HG03060 (cell line): ENCODE measurements around the gene FANK1.
"Not testable (repeated sequence)": the region's sequence is repeated elsewhere in the genome, so short reads cannot be mapped to it uniquely, and the experiment has no call there.

Source experiments
- ATAC-seq: cut with Tn5 transposase; IDR thresholded peaks from one replicate; pipeline ENCODE4 v1.9.1; 2021; ENCODE audit warnings: low read depth, moderate number of reproducible peaks; ENCODE audit not compliant: unreplicated experiment

Gene FANK1

DNA sequence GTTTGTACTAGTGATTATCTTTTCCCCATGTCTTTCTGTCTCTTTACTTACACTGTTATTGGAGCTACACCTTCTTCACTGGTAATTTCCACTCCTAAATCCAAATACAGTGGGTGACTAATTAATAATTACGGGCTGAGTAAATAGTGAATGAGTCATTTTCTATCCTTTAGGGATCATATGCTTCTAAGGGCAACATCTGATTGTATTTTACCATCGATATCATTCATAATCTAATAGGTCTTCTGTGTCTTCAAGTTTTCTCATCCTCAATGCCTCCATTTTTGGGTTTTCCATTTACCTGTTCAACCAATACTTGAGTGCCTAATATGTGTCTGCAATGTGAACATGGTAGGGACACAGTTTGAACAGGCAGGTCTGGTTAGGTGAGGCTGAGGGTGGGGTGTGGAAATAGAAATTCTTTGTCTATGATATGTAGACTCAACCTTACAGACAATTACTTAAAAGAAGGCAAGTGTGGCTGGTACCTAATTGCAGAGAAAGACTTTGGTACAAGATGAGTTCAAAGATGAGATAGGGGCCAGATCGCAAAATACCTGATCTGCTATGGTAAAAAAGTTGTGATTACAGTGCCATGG, 9.4 kb upstream of the FANK1 start:
- no peak for ATAC-seq

DNA sequence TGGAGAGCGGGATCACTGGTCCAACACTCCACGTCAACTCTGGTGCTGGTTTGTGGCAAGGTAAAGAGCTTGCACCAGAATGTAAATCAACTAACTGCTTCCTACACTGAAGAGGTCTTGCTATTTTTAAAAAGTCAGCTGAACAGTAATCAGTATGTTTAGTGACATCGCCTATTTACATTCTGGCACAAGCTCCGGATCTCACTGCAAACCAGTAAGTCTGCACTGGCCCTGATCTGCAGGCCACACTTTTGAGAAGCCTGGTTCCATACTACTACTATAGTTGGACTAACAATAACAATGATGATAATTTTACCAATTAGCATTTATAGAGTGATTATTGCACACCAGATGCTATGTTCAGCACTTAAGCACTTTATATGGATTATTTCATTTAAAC, 6.9 kb upstream of the FANK1 start:
- not testable (repeated sequence) for ATAC-seq

DNA sequence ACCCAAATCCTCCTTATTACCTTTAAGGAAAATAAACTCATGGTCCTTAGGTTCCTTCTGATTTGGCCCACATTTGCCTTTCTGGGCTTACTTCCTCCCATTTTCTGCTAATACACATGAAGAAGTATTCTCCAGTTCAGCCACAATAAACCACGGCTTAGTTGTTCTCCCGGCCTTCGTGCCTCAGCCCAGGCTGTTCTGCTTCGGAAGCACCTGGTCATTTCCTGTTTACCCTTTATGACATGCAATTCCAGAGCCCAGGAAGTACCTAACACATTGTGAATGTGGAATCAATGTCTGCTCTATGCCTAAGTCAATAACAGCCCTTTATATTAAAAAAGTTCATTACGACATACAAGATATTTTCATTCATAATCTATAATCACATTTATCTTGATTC, 4.0 kb upstream of the FANK1 start:
- ATAC-seq = not testable (repeated sequence)

DNA sequence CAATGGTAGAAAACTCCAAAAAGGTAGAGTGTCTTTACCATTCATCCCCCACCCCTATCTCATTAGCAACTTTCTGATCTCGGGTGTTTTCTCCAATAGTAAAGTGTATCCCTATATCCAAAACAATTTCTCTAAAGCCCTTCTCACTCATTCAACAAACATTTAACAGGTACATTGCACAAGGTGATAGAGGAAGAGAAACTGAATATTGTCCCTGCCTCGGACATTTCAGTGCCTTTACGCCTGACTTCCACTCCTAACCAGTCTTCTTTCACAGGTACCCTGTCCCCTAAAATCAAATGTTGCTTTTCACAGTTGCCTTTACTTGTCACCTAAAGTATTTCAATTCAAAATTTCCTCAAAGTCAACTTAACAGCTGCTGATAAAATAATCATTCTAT, 2.2 kb upstream of the FANK1 start:
- ATAC-seq = not testable (repeated sequence)

DNA sequence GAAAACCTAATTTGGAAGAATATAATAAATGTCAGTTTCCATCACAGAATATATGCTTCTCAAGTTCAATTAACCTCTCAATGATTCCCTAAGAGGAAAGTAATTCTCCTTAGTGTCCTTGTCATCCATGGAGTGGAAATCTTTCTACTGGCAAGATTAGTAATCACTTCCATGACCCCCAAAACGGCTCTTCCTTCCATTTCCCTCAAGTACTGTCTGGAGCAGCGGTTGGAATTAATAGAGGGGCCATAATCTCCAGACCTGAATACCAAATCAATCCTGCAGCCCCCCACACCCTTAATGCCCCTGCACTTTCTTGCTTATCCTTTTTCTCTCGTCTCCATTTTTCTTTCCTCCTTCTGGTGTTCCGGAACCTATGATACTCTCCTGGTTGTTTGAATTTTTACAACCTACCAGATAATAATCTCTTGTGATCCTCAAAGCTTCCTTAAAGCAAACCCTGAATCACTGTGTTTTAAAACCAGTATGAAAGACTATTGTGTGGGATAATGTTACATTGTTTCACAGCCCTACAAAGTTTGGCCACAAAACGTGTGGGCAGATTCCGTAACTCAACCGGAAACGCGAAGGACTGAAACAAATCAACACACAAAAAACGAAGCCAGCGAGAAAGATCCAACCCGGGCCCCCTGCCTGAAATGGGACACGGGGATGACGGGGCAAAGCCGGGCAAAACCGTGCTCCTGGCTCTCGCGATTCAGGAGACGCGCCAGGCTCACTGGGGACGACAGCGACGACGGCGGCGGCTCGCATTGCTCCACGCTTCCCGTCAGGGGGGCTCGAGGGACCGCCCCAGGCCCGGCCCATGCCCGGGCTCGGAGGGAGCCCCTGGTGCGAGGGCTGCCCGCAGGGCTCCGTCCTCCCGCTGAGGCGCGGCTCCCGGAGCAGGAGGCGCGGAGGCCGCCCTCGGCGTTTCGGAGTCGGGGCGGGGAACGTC, 955 bp upstream of the FANK1 start:
- ATAC-seq = peak; percentile 48

DNA sequence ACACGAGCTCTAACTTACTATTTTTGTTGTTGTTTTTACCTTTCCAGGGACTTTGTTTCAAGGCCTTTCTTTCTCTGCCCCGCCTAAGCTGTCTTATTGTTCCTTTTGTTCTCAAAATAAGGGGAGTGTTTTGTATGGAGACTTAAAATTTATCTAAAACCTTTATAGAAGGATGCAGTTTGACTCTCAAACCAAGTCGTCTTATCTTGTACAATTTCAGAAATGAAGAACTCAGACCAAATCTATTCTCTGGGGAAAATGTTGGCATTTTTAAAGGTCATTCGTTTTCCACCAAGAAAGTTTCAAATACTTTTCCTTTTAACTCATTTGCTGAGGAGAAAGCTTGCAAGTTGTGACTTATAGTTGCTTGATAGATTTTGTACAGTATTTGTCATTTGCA, 953 bp downstream of the FANK1 start:
- not testable (repeated sequence) for ATAC-seq

DNA sequence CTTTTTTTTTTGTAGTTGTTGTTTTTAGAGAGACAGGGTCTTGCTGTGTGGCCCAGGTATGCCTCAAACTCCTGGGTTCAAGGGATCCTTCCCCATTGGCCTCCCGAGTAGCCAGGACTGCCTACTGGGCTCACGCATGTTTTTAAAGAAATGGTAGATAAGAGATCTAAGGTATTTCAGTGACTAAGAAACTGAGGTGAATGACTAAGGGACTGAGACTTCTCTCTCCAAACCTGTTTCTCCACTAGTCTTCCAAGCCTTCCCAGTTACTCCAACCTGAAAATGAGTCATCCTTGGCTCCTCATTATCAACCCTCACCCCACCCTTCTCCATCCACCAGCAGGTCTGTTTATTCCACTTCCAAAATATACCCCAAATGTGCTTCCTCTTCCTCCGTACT, 4.6 kb downstream of the FANK1 start:
- not testable (repeated sequence) for ATAC-seq

DNA sequence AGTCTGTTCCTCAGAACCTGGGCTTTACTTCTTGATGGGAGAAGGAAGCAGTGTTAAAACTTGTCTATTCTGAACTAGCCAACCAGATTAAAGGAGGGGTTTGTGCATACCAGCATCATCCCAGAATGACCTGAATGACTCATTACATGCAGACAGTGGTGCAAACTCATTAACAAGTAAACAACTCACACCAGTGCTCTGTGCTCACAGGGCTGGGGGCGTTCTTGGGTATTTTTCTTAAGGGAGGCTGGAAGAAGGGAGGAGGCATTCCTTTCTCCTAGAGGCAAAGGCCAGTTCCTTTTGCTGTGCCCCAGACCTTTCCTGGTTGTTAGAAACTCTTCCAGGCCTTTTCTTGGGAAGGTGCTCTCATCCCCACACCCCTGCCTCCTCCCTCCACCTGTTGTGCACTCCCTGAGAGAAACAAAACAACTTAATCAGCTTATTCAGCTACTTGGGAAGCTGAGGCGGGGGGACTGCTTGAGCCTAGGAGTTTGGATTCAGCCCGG, 6.8 kb downstream of the FANK1 start:
- not testable (repeated sequence) for ATAC-seq

DNA sequence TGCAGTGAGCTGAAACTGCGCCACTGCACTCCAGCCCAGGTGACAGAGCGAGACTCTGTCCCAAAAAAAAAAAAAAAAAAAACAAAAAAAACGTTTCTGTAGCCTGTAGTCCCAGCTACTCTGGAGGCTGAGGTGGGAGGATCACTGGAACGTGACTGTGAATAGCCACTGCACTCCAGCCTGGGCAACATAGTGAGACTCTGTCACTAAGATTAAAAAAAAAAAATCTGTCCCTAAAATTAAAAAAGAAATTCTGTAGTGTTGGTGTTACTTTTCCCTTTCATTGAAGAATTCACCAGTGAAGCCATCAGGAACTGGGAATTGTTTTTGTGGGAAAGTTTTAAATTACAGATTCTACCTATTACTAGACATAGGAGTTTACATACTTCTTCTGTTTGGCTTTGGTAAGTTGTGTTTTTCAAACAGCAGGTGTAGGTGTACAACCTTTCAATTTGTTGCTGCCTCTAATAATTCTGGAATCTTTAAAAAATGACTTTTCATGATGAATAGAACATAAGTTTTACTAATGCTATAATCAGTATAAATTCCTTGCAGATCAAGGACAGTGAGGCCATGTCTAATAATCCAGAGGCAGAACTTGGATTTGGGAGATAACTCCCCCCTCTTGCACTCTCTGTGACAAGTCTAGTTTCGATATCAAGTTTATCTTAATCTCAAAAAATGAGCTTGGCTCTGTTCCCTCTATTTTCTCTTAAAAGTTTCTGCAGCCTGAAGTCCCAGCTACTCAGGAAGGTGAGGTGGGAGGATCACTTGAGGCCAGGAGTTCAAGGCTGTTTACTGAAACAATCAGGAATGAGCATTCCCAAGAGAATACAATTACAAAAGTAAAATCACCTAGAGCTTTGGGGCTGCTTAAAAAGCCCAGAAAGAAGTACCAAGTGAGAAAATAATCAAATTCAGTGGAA, 9.0 kb downstream of the FANK1 start:
- not testable (repeated sequence) for ATAC-seq

DNA sequence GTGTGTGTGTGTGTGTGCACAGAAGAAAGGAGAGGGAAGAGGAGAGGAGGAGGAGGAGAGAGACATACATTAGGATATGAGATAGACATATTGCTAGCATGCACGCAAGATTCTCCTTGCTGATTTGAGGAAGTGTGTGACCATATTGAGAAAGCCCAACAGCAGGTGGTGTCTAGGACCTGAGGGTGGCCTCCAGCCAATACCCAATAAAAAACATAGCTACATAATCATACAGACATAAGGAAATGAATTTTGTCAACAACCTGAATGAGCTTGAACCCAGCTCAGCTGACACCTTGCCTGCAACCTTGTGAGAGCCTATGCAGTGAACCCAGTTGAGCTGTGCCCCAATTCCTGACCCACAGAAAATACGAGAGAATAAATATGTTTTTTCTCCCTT, 11.2 kb downstream of the FANK1 start:
- not testable (repeated sequence) for ATAC-seq

DNA sequence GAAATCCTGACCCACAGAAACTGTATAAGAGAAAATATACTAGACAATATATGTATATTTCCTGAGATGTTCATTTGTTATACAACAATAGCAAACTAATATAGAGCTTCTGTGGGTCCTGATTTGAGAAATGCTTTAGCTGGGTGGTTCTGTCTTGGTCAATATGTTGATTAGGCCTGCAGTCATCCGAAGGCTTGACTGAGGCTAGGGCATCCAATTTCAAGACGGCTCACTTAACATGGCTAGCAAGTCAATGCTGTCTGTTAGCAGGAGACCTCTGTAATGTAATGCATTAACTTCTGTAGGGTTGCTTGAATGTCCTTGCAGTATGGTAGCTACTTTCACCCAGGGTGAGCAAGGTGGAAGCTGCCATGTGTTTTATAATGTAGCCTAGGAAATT, 12.4 kb downstream of the FANK1 start:
- not testable (repeated sequence) for ATAC-seq

DNA sequence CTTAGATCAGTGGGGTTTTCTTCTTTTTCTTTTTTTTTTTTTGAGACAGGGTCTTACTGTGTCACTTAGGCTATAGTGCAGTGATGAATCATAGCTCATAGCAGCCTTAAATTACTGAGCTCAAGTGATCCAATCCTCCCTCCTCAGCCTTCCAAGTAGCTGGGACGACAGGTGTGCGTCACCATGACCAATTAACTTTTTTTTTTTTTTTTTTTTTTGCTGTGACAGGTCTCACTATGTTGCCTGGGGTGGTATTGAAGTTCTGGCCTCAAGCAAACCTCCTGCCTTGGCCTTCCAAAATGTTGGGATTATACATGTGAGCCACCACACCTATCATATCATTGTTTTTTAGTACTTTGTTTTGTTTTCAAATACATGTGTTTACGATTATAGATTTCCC, 13.1 kb downstream of the FANK1 start:
- not testable (repeated sequence) for ATAC-seq

DNA sequence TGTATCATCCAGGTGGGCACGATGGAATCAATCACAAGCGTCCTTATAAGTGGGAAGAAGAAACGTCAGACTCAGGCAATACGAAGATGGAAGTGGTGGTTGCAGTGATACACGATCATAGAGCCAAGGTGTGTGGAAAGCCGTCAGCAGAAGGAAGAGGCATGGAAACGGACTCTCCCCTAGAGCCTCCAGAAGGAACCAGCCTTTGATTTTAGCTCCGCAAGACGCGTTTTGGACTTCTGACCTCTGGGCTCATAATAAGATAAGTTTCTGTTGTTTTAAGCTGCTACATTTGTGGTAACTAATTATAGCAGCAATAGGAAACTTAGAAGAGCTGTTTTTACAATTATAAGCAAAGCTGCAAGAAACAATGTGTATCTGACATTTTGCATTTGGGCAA, 14.8 kb downstream of the FANK1 start:
- no peak for ATAC-seq

DNA sequence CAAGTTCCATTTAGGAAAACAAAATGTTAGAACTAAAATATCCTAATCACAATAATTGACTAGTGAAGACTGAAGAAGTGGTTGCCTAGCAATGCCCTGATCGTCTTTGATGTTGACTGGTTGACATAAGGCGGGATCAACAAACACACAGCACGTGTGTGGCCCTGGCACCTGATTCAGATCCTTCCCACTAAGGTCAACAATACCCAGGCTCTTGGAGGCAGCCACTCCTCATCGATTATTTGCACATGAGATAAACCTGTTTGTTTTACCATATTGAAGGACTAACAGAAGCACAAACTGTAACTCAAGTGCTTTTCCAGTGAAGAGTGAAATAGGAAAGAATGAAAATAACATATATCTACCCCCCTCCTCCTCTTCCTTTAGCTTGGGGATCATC, 15.6 kb downstream of the FANK1 start:
- no peak for ATAC-seq

DNA sequence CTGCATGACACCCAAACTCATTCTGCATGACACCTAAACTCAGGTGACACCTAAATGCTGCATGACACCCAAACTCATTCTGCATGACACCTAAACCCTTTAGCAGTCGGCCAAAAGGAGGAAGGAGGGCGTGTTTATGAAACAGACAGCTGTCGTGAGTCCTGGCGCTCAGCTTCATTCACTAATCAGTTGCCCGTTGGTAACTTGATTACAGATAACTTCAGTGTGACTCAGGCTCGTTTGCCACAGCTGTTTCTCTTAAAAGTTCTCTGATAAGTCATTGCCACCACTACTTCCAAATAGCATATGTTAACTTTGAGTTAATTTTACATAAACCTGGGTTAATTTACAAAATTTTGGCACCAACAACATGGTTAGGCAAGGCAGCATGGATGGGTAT, 16.9 kb downstream of the FANK1 start:
- not testable (repeated sequence) for ATAC-seq

DNA sequence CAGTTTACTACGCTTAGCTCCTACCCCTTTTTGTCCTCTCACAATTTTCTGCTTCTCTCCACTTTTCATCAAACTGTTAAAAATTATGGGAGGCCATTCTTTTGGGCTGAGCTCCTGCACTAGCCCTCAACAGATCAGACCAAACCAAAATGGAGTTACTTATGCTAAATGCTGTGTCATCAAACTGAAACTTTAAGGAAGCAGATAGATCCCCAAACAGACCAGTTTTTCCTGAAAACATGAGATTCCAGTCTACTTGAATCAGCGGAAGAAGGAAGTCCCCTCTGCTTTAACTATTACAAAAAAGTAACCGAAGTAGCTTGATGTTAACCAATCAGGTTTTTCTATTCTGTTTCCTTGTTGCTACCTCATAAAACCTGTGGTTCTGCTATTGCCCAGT, 20.6 kb downstream of the FANK1 start:
- no peak for ATAC-seq

DNA sequence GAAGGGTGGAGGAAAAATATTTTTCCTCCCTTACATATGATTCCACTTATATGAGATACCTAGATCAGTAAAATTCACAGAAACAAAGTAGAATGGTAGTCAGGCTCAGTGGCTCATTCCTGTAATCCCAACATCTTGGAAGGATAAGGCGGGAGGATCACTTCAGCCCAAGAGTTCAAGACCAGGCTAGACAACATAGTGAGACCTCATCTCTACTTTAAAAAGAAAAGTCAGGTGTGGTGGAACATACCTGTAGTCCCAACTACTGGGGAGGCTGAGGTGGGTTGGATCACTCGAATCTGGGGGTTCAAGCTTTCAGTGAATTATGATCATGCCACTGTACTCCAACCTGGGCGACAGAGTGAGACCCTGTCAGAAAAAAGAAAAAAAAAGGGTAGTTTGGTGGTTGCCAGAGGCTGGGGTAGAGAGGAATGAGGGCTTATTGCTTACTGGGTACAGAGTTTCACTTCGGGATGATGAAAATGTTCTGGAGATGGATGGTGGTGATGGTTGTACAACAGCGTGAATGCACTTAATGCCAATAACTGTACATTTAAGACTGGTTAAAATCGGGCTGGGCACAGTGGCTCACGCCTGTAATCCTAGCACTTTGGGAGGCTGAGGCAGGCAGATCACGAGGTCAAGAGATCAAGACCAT, 21.5 kb downstream of the FANK1 start:
- not testable (repeated sequence) for ATAC-seq

DNA sequence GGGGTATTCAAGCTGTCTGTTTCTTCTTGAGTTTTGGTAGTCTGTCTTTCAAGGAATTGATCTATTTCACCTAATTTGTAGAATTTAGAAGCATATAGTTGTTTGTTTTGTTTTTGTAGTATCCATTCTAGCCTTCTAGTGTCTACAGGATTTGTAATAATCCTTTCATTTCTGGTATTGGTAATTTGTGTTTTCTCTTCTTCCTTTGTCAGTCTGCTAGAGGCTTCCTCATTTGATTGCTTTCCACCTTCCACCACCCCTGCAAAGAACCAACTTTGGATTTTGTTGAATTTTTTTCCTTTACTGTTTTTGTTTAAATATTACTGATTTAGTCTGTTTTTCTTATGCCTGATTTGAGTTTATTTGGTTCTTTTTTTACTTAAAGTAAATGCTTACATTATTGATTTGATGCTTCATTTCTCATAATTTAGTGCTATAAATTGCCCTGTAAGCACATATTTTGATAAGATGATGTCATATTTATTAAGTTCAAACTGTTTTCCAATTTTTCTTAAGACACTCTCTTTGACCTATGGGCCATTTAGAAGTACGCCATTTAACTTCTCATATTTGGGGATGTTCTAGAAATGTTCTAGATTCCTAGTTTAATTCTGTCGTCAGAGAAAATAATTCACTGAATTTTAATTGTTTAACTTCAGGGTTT, 25.4 kb downstream of the FANK1 start:
- ATAC-seq = not testable (repeated sequence)

DNA sequence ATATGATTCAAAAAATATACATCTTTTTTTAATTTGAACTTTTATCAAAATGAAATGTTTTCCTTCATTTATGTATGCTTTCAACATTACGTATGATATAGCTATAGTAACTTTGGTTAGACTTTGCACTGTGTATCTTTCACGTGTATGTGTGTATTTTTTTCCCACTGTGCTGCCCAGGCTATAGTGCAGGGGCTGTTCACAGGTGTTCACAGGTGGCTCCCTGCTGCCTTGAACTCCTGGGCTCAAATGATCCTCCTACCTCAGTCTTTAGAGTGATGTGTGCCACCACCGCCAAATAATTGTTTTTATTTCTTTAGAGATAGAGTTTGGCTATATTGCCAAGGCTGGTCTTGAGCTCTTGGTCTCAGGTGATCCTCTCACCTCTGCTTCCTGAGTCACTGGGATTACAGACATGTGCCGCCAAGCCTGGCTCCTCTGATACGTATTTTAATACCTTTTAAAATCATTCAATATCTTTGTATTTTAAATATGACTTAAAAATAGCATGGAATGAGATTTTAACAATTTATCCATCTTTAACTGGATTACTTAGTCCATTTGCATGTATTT, 29.0 kb downstream of the FANK1 start:
- ATAC-seq = no peak
